HepG2 (cell line): Measurements from ENCODE around the gene THADA. TPM values are rescaled to one million over a fixed set of nuclear protein-coding genes. Genes with fewer than 3 reads are reported as not detected.
A peak's percentile ranks its signal among the peaks of the same experiment; 100 is the strongest.

ENCODE experiments used
- BCL3 ChIP-seq: sonication (generic); formaldehyde crosslinking; IDR thresholded peaks from 2 replicates; pipeline ENCODE4 v1.5.1; 2020; ENCODE audit warnings: mild to moderate bottlenecking, missing genetic modification reagents, moderate library complexity
- CERS6 ChIP-seq: sonication (generic); formaldehyde crosslinking; IDR thresholded peaks from 2 replicates; pipeline ENCODE4 v1.5.0; 2020; ENCODE audit warnings: missing genetic modification reagents
- FOXK2 ChIP-seq: fragments of 450-650 bp; IDR thresholded peaks from 2 replicates; pipeline ENCODE4 v1.6.1; 2016
- FOXM1 ChIP-seq: sonication (generic); formaldehyde crosslinking; IDR thresholded peaks from 2 replicates; pipeline ENCODE4 v1.5.0; 2020; ENCODE audit warnings: missing genetic modification reagents
- HMG20A ChIP-seq: IDR thresholded peaks from 2 replicates; pipeline ENCODE4 v1.6.1; 2016; ENCODE audit warnings: borderline replicate concordance
- MAFG ChIP-seq: sonication (generic); formaldehyde crosslinking; IDR thresholded peaks from 2 replicates; pipeline ENCODE4 v1.5.1; 2020; ENCODE audit warnings: mild to moderate bottlenecking, missing genetic modification reagents
- PHB2 ChIP-seq: fragments of 450-650 bp; IDR thresholded peaks from 2 replicates; pipeline ENCODE4 v1.6.1; 2018; ENCODE audit not compliant: partially characterized antibody
- RBAK ChIP-seq: sonication (generic); formaldehyde crosslinking; IDR thresholded peaks from 2 replicates; pipeline ENCODE4 v1.5.1; 2020; ENCODE audit warnings: mild to moderate bottlenecking, missing genetic modification reagents
- SIX1 ChIP-seq: sonication (generic); formaldehyde crosslinking; IDR thresholded peaks from 2 replicates; pipeline ENCODE4 v1.4.0; 2020; ENCODE audit warnings: missing genetic modification reagents, borderline replicate concordance
- SRSF9 ChIP-seq: fragments of 200-400 bp; formaldehyde crosslinking; IDR thresholded peaks from 2 replicates; pipeline ENCODE4 v1.6.1; 2018; ENCODE audit warnings: borderline replicate concordance, mild to moderate bottlenecking, low read depth, low read length; ENCODE audit not compliant: insufficient read depth, poor library complexity, severe bottlenecking
- STAT6 ChIP-seq: sonication (generic); formaldehyde crosslinking; IDR thresholded peaks from 2 replicates; pipeline ENCODE4 v1.4.0; 2020; ENCODE audit warnings: missing genetic modification reagents, mild to moderate bottlenecking, borderline replicate concordance
- ZBTB38 ChIP-seq: sonication (generic); formaldehyde crosslinking; IDR thresholded peaks from 2 replicates; pipeline ENCODE4 v1.5.1; 2020; ENCODE audit warnings: mild to moderate bottlenecking, missing genetic modification reagents
- ZIK1 ChIP-seq: sonication (generic); formaldehyde crosslinking; IDR thresholded peaks from 2 replicates; pipeline ENCODE4 v1.5.0; 2020; ENCODE audit warnings: mild to moderate bottlenecking, low read depth, missing genetic modification reagents, borderline replicate concordance
- ZNF124 ChIP-seq: sonication (generic); formaldehyde crosslinking; IDR thresholded peaks from 2 replicates; pipeline ENCODE4 v1.4.0; 2020; ENCODE audit warnings: missing genetic modification reagents
- ZNF232 ChIP-seq: sonication (generic); formaldehyde crosslinking; IDR thresholded peaks from 2 replicates; pipeline ENCODE4 v1.4.0; 2020; ENCODE audit warnings: missing genetic modification reagents, borderline replicate concordance
- ZNF251 ChIP-seq: sonication (generic); formaldehyde crosslinking; IDR thresholded peaks from 2 replicates; pipeline ENCODE4 v1.9.0; 2021; ENCODE audit warnings: mild to moderate bottlenecking, missing genetic modification reagents
- ZNF563 ChIP-seq: sonication (generic); formaldehyde crosslinking; IDR thresholded peaks from 2 replicates; pipeline ENCODE4 v1.8.0; 2022; ENCODE audit warnings: mild to moderate bottlenecking, moderate library complexity, missing genetic modification reagents
- ZSCAN5A ChIP-seq: sonication (generic); formaldehyde crosslinking; IDR thresholded peaks from 2 replicates; pipeline ENCODE4 v1.8.0; 2022; ENCODE audit warnings: mild to moderate bottlenecking, missing genetic modification reagents, borderline replicate concordance
- polyA plus RNA-seq, 8 experiments: library from polyadenylated mRNA; depleted of rRNA in 3 of 8; stranded (reverse) in 7 of 8; unstranded in 1 of 8; fragments of >200 nt; fragmentation: Illumina TruSeq in 4 of 8; extraction: Trizol in 4 of 8; gene quantifications; 2 replicates each; pipeline versions ENCODE4 v1.2.1 to v1.2.3, GENCODE V29; 2011 to 2016; ENCODE audit warnings: low read depth in 4 of 8, missing spikeins in 1 of 8, mixed read lengths in 1 of 8; ENCODE audit not compliant: insufficient read depth in 1 of 8
- total RNA-seq, 5 experiments: library from RNA; depleted of rRNA; stranded (reverse); fragments of >200 nt; fragmentation: Illumina TruSeq; extraction: Trizol; gene quantifications; 2 replicates each; pipeline ENCODE4 v1.2.3, GENCODE V29; 2016; ENCODE audit warnings: low read depth in 1 of 5
- TF ChIP-seq, protein P1 (sequence below): sonication (generic); formaldehyde crosslinking; IDR thresholded peaks from 2 replicates; pipeline ENCODE4 v1.4.0; 2020; ENCODE audit warnings: missing genetic modification reagents, low read depth, mild to moderate bottlenecking, borderline replicate concordance
- TF ChIP-seq, protein P2 (sequence below): sonication (generic); formaldehyde crosslinking; IDR thresholded peaks from 2 replicates; pipeline ENCODE4 v1.4.0; 2020; ENCODE audit warnings: missing genetic modification reagents, borderline replicate concordance

THADA gene
- total and polyA plus RNA-seq, 2 of the 13 experiments (the other 11 are each of a cell fraction or from before 2014, with no cell fraction given), result 12.7 to 21.7 TPM

DNA sequence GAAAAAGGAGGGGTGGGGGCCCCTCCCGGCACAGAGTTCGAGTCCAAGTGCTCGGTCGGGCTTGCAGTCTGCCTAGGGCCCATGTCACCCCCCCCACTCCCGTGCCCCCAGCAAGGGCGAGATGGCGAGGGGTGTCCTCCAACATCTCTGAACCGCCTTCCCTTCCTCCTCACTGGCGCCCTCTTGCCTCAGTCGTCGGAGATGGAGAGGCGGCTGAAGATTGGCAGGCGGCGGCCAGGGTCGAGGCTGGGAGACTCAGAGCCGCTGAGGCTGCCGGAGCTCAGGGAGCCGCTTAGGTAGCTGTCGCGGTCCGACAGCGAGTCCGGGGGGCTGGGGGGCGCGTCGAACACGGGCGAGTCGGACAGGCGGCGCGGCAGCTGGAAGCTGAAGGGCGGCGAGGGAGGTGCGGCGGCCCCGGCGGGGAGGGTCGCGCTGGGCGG is 371.7 kb downstream of the THADA start (continued):
- TF ChIP-seq ZSCAN5A (CRISPR knock-in tag), result peak; percentile 66; the same call in 1 of the 2 replicates
- TF ChIP-seq, protein P1, sequence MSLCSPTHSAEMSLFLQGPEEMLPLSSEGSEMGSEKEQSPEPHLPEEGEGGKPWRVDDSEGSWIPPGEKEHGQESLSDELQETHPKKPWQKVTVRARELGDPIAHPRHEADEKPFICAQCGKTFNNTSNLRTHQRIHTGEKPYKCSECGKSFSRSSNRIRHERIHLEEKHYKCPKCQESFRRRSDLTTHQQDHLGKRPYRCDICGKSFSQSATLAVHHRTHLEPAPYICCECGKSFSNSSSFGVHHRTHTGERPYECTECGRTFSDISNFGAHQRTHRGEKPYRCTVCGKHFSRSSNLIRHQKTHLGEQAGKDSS (CRISPR knock-in tag), result peak; percentile 91
- TF ChIP-seq STAT6, result no peak
- TF ChIP-seq CERS6 (CRISPR knock-in tag), result no peak
- TF ChIP-seq SIX1 (CRISPR knock-in tag), result no peak
- TF ChIP-seq, protein P2, sequence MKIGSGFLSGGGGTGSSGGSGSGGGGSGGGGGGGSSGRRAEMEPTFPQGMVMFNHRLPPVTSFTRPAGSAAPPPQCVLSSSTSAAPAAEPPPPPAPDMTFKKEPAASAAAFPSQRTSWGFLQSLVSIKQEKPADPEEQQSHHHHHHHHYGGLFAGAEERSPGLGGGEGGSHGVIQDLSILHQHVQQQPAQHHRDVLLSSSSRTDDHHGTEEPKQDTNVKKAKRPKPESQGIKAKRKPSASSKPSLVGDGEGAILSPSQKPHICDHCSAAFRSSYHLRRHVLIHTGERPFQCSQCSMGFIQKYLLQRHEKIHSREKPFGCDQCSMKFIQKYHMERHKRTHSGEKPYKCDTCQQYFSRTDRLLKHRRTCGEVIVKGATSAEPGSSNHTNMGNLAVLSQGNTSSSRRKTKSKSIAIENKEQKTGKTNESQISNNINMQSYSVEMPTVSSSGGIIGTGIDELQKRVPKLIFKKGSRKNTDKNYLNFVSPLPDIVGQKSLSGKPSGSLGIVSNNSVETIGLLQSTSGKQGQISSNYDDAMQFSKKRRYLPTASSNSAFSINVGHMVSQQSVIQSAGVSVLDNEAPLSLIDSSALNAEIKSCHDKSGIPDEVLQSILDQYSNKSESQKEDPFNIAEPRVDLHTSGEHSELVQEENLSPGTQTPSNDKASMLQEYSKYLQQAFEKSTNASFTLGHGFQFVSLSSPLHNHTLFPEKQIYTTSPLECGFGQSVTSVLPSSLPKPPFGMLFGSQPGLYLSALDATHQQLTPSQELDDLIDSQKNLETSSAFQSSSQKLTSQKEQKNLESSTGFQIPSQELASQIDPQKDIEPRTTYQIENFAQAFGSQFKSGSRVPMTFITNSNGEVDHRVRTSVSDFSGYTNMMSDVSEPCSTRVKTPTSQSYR (CRISPR knock-in tag), result peak; percentile 52; the same call in 1 of the 2 replicates
- no peak for TF ChIP-seq RBAK
- no peak for TF ChIP-seq ZNF124 (CRISPR knock-in tag)
- TF ChIP-seq ZIK1 (CRISPR knock-in tag), result no peak
- TF ChIP-seq HMG20A (CRISPR knock-in tag), result no peak; the same call in 1 of the 2 replicates
- TF ChIP-seq ZNF563 (CRISPR knock-in tag), result no peak
- TF ChIP-seq PHB2, result no peak
- no peak for TF ChIP-seq ZNF232 (CRISPR knock-in tag)
- peak; percentile 76; the same call in 1 of the 2 replicates for TF ChIP-seq BCL3 (CRISPR knock-in tag)
- no peak for TF ChIP-seq SRSF9
- no peak for TF ChIP-seq FOXM1 (CRISPR knock-in tag)
- TF ChIP-seq ZBTB38 (CRISPR knock-in tag), result no peak; the same call in 1 of the 2 replicates
- no peak for TF ChIP-seq FOXK2
- no peak for TF ChIP-seq MAFG (CRISPR knock-in tag)
- TF ChIP-seq ZNF251 (CRISPR knock-in tag), result no peak
